Stimulated activated CD4-positive, alpha-beta T cell treated with anti-CD3 and anti-CD28 coated beads, Interleukin-4, amount 100 ng/mL, for 24 hours (primary cell): ENCODE data around the gene ZBTB7B.

Source experiments
- DNase-seq: peaks from one replicate; pipeline ENCODE4 v3.0.0-alpha.2; 2020

Gene ZBTB7B

DNA sequence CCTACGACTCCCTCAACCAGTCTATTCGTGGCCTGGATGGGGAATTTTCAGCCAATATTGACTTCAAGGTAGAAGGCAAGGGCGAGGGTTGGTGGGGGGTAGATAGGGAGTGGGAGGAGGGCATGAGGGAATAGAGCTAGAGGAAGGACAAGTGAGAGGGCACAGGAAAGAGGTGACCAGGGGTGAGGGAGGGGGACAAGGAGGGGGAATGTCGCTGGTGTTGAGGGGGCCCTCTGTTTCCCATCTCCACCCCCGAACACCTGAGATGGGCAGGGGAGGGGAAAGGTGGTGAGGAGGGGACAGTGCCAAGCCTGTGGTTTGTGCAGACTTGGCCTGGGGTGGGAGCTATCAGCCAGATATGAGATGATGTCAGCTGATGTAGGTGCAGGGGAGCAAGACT, 40.2 kb downstream of the ZBTB7B start:
- no peak for DNase-seq

DNA sequence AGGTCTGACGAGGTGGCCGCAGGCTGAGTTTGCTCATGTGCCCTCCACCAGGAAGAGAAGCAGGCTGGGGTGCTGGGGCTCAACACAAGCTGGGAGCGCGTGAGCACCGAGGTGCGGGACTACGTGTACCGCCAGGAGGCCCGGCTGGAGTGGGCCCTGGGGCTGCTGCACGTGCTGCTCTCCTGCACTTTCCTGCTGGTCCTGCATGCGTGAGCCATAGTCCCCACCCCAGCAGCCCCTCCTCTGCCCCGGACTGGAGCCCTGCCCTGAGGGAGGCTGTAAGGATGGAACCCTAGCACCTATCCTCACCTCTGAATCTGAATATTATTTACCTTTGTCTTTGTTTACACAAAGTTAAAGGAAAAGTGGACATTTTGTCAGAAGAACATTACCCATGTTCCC, 40.7 kb downstream of the ZBTB7B start:
- no peak for DNase-seq

DNA sequence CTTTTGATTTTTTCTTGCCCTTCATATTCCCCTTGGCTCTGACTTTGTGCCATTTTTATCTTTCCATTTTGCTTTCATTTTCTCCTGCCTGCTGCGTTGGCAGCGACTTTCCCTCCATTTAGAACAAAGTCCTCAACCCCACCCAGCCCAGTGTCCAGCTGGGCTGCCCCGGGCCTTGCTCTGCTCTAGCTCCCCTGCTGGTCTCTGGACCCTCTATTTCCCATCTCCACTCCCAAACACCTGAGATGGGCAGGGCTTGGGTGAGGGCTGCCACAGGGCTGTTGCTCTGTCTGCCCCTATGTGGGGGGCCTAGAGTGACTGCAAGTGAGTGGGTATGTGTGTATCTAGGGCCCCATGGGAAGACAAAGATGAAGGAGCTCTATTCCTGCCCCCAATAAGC, 41.2 kb downstream of the ZBTB7B start:
- no peak for DNase-seq

- no peak for DNase-seq
These were observed 41.8 kb downstream of the ZBTB7B start for GRCh38 chr1:155044365-155044764.

DNA sequence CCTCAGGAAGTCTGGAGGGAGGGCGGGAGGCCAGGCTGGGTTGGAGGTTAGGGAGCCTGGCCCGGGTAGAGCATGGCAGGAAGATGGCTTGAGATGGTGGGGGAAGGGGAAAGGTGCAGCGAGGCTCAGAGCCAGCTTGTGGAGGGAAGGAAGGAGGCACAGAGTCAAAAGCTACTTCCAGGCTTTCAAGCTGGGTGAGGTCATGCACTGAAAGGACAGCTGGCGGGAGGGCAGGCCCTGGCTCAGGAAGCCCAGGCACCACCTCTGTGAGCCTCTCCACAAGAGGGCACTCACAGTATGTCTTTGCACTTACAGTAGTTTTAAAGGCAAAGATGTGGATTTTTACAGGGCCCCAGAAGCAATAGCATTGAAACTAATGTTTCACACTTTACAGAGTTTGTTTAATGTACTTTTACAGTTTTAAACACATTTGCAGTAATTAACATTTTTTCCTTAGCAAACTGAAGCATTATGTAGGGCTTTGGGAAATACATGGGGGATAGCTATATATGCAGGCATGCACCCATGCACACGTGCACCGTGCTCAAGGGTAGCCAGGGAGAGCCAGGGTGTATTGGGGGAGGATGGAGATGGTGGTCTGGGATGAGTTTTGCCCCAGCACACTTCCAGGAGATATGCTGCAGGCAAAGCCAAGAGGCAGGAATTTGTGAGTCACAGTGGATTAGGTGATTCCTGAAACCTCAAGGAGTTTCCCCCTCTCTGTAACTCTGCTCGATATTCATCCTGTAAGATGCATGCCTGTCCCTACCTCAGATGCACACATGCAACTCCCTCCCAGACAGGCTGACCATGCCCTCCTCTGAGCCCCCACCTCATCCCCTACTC, 42.4 kb downstream of the ZBTB7B start:
- peak; percentile 67 for DNase-seq

DNA sequence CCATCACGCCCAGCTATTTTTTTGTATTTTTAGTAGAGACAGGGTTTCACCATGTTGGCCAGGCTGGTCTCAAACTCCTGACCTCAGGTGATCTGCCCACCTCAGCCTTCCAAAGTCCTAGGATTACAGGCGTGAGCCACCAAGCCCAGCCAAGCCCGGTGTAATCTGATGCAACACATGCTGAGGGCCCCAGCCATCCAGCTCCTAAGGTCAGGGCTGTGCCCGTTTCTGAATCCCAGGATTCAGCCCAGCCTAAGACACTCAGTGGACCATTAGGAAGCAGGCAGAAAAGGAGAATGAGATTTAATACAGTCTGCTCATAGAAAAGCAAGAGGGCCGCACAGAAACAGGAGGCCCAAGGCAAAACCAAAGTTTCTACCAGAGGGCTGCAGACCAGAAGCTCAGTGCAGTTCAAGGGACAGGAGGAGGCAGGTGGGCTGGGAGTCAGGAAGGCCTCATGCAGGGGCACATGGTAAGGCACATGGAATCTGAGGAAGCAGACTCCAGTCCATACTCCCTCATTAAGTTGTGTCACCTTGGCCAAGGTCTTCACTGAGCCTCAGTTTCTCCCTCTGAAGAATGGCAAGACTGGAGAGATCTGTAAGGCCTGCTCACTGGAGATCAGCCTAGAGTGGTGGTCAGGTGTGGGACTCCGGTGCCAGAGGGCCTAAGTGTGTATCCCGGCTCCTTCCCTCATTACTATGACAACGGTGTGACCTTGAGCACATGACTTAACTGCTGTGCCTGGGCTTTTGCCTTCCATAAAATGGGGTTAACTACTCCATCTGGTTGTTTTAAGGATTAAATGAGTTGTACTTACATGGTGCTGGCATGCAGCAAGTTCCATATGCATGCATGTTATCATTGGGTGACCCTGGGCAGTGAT, 46.1 kb downstream of the ZBTB7B start:
- DNase-seq, result no peak

GRCh38 chr1:155049651-155050559, 47.3 kb downstream of the ZBTB7B start:
- no peak for DNase-seq

GRCh38 chr1:155050560-155051341, 48.1 kb downstream of the ZBTB7B start, which contains the start of gene ADAM15:
ADAM15 (plus strand) TSS chr1:155051316; CDS start chr1:155051387, 71 bp downstream.
- peak; percentile 81 for DNase-seq

- no peak for DNase-seq
These were observed 48.8 kb downstream of the ZBTB7B start for GRCh38 chr1:155051342-155051776.

DNA sequence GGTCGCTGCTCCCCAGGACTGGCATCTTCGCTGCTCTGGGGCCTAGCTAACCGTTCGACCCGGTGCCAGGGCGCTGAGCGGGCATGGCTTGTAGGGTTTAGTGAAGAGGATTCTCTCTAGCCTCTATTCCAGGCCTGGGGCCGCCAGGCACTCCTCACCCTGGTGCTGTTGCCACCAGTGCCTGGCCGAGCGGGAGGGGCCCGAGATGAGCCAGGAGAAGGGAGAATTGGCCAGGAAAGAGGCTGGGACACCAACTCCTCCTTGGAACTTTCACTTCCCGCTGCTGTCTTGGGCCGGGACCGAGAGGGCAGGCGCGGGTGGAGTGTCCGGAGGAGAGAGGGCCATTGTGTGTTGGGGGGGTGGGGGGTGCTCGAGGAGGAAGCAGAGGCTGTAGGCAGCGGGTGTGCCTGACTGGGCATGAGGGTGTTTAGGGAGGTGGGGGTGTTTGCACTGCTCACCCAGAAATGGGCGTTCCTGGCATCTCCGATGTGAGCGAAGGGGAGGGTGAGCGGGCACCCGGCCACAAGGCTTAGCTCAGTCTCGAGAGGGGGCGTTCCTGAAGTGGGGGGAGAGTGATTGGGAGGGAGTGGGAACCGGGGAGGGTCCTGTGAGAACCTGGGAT, 49.3 kb downstream of the ZBTB7B start:
- DNase-seq, result peak; percentile 48

GRCh38 chr1:155052439-155053395, 50.1 kb downstream of the ZBTB7B start:
- DNase-seq, result peak; percentile 22

DNA sequence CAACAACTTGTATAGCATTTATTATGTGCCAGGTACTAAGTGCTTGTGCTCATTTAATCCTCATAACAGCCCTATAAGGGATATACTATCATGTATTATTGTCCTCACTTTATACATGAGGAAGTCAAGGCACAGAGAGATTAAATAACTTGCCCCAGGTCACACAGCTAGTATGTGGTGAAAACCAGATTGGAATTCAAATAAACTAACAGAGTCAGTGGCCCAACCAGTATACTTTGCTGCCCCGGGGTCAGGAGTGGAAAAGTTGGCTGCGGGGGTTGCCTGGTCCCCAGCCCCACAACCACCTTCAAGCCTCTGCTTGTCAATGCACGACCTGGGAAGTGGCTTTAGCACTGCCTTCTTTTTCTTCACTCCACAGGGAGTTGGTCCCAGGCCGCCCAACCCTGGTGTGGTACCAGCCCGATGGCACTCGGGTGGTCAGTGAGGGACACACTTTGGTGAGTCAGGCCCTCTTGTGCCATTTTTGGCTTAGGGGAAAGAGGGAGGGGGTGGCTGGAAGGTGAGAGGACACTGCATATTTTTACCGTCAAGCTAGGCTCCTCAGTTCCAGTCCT, 51.0 kb downstream of the ZBTB7B start:
- no peak for DNase-seq

DNA sequence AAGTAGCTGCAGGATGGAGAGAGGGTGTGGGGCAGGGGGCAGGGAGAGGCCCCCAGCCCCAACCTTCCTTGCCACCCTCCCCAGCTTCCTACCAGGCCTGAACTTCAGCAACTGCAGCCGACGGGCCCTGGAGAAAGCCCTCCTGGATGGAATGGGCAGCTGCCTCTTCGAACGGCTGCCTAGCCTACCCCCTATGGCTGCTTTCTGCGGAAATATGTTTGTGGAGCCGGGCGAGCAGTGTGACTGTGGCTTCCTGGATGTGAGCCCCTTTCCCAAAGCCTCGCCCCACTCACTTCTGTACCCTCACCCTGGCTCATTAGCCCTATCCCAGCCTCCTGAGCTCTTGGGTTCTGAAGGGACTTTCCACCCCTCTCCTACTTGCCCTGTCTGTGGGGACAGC, 54.5 kb downstream of the ZBTB7B start:
- no peak for DNase-seq

DNA sequence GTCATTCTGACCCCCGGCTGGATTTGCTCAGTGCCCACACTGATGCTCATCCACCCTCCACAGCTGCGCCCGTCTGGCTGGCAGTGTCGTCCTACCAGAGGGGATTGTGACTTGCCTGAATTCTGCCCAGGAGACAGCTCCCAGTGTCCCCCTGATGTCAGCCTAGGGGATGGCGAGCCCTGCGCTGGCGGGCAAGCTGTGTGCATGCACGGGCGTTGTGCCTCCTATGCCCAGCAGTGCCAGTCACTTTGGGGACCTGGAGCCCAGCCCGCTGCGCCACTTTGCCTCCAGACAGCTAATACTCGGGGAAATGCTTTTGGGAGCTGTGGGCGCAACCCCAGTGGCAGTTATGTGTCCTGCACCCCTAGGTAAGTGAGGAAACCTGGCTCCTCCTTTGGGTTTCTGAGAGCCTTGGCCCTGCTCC, 55.2 kb downstream of the ZBTB7B start:
- no peak for DNase-seq

DNA sequence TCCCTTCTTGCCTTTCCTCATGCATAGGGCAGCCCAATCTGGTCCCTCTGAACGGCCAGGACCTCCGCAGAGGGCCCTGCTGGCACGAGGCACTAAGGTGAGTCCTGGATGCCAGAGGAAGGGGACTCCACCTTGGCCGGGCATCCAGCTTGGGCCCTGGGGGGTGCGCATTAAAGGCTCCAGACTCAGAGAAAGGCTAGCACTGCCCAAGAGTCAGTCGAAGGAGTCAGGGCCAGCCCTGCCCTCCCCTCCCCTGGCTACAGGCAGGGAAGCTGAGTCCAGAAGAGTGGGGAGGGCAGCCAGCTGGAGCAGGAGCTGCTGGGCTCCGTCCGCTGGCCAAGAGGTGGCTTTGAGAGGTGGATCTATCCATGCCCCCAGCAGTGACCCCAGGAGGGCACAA, 58.1 kb downstream of the ZBTB7B start:
- DNase-seq, result no peak

DNA sequence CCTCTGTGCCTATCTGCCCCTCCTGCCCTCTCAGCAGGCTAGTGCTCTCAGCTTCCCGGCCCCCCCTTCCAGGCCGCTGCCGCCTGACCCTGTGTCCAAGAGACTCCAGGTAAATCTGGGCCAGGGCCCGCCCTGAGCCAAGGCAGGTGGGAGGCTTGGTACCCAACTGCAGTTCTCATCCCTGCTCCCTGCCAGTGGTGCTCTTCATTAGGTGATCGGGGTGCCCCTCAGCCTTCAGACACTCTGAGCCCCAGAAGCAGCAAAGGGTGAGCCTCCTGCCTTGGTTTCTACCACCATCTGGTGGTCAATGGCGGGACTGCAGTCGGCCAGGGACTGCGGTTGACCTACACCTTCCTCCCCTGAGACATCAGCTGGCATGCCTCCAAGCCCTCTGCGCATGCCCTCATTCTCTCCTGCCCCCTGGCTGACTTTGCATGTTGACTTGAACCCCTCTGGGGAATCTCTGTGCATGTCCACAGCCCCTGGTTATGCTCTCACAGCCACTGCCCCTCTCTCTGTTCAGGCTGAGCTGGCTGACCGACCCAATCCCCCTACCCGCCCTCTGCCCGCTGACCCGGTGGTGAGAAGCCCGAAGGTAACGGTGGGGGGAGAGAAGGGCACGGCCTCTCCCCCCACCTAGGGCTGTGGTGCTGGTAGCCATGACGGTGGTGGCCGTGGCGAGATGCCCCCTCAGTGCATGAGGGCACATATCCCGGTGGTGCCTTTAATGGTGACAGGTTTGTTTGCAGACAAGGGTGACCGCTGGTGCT, 59.0 kb downstream of the ZBTB7B start:
- DNase-seq, result peak; percentile 95

DNA sequence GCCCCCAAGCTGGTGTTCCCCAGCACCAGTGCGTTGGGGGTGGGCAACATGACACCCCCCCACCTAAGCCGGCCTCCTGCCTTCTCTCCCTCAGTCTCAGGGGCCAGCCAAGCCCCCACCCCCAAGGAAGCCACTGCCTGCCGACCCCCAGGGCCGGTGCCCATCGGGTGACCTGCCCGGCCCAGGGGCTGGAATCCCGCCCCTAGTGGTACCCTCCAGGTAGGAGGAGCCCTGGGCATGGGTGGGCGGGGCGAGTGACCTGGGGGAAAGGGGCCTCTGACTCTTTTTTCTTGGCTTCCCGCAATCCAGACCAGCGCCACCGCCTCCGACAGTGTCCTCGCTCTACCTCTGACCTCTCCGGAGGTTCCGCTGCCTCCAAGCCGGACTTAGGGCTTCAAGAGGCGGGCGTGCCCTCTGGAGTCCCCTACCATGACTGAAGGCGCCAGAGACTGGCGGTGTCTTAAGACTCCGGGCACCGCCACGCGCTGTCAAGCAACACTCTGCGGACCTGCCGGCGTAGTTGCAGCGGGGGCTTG, 59.6 kb downstream of the ZBTB7B start:
- no peak for DNase-seq

- peak; percentile 77 for DNase-seq
These were observed 60.3 kb downstream of the ZBTB7B start for GRCh38 chr1:155062702-155063411.
